HPDE6-E6E7 (cell line): ENCODE data around the gene CASP9.

ENCODE experiments used
- DNase-seq: peaks from one replicate; pipeline ENCODE4 v3.0.0; 2011; ENCODE audit warnings: missing footprints; ENCODE audit errors: extremely low spot score

CASP9 gene

DNA sequence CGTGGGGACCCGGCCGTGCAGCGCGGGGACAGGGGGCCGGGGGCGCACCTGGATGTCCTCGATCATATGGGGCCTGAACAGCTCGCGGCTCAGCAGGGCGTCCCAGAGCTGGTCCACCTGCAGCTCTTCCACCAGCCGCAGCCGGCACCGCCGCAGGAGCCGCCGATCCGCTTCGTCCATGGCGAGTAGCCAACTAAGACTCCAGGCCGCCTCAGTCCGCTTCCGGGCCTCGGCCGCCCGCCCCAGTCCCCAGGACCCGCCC, at the start of gene CASP9:
Gene CASP9, minus strand, starts transcription at position 195 of the 262 bp plus-strand sequence. Its CDS starts 15 bp downstream, at position 180.
- DNase-seq = peak; percentile 70

DNA sequence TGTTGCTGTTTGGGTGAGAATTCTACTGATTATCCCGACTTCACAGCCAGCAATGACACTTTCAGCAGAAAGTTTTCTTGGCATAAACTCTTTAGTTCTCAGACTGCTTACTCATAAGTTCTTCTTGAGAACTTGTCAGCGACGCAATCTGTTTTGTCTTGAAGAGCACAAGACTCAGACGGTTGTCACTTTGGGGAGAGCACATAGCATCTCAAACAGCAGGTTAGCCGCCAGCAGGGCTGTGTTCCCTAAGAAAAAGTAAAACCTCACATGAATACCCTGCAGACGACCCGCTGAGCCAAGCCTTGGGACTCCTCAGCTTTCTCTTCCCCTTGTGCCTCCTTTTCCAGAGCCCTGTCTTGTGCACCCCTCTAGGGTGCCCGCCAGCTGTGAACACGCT, 49.5 kb upstream of the CASP9 start:
- no peak for DNase-seq

- DNase-seq = no peak
These were observed 47.3 kb upstream of the CASP9 start for GRCh38 chr1:15571266-15571665.

GRCh38 chr1:15570861-15571260, 46.8 kb upstream of the CASP9 start:
- no peak for DNase-seq

- no peak for DNase-seq
These were observed 44.5 kb upstream of the CASP9 start for GRCh38 chr1:15568387-15569073.

DNA sequence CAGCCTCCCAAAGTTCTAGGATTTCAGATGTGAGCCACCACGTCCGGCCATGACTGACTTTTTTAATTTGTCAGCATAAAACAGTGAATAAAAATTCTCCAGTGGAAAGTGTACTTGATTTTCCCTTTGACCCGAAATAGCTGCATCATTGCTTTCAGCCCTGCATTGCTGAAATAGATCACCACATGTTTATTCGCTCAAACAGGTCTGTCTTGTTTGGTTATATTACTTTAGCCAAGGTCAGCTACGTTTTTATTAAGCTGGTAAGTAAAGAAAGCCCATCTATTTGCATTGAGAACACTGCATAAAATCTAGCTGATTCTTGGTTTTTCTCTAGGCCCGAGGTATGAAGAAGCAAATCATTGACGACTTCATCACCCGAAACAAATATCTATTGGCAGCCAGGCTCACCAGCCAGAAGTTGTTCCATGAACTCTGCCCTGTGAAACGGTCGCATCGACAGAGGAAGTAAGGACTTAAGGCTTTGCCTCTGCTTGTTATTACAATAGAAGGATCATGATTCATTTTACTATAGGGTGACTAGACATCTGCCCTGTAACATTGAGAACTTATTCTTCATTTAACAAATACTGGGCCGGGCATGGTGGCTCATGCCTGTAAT, 35.3 kb upstream of the CASP9 start:
- DNase-seq = peak; percentile 69

- DNase-seq = no peak
These were observed 34.5 kb upstream of the CASP9 start for GRCh38 chr1:15558516-15558915.

- DNase-seq = no peak
These were observed 33.6 kb upstream of the CASP9 start for GRCh38 chr1:15557594-15557993.

DNA sequence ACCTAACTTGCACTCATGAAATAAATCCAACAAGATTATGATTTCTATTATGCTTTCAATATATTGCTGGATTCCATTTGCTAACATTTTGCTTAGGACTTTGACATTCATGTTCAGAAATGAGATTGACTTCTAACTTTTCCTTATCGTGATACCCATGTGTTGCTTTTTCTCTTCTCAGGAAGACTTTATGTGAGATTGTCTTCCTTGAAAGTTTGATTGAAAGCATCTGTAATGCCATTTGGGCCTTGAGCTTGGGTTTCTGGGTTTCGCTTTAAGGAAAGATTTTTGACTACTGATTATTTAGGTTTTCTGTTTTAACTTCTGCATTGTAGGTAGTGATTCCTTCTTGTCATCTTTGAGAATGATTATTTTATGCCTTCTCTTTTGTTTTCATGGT, 33.0 kb upstream of the CASP9 start:
- DNase-seq = no peak

GRCh38 chr1:15550573-15550972, 26.6 kb upstream of the CASP9 start:
- DNase-seq = no peak

GRCh38 chr1:15546641-15547040, 22.6 kb upstream of the CASP9 start:
- no peak for DNase-seq

- DNase-seq = no peak
These were observed 19.9 kb upstream of the CASP9 start for GRCh38 chr1:15543589-15544568.

- DNase-seq = no peak
These were observed 19.2 kb upstream of the CASP9 start for GRCh38 chr1:15543251-15543588.

- DNase-seq = no peak
These were observed 18.6 kb upstream of the CASP9 start for GRCh38 chr1:15542388-15543250.

DNA sequence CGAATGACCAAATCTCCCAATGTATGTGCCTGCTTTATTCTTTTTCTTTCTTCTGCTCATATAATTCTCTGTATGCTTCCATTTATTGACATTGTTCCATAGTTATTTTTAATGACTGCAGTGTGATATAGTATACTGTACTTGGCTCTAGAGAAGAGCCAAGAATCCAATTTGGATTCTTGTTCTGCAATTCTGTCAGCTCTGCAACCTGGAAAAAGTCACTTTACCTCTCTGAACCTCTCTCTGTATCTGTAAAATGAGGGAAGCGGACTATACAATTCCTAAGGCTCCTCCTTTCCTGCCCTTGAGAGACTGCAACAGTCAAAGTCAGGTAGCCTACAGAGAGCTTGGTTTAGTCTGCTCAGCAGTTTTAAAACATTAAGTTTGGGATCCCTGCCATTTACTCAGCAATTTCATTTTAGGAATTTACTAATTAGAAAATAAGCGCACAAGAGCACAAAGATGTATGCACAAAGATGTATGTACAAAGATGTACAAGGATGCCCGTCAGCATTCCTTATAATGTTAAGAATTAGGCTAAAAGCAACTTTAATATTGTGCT, 17.3 kb upstream of the CASP9 start:
- no peak for DNase-seq

GRCh38 chr1:15540186-15540585, 16.2 kb upstream of the CASP9 start:
- no peak for DNase-seq

- no peak for DNase-seq
These were observed 14.8 kb upstream of the CASP9 start for GRCh38 chr1:15538771-15539170.

DNA sequence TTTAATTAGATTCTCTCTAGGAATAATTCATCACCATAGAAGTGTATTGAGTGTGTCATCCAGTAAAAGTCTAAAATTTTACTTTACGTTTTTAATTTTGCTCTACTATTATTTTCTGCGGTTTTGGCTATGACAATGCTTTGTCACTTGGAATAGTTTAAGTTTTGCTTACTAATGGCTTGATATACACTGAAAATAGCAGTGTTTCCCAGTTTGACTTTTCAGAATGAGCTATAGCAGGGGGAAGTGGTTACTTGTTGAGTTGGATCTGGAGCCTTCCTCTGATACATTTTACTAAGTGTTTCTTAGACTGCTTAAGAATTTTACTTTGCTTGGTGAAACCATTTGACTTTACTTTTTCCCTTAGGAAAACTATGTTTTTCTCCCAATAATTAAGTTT, 7.7 kb upstream of the CASP9 start:
- no peak for DNase-seq

GRCh38 chr1:15531003-15531402, 7.0 kb upstream of the CASP9 start:
- no peak for DNase-seq

DNA sequence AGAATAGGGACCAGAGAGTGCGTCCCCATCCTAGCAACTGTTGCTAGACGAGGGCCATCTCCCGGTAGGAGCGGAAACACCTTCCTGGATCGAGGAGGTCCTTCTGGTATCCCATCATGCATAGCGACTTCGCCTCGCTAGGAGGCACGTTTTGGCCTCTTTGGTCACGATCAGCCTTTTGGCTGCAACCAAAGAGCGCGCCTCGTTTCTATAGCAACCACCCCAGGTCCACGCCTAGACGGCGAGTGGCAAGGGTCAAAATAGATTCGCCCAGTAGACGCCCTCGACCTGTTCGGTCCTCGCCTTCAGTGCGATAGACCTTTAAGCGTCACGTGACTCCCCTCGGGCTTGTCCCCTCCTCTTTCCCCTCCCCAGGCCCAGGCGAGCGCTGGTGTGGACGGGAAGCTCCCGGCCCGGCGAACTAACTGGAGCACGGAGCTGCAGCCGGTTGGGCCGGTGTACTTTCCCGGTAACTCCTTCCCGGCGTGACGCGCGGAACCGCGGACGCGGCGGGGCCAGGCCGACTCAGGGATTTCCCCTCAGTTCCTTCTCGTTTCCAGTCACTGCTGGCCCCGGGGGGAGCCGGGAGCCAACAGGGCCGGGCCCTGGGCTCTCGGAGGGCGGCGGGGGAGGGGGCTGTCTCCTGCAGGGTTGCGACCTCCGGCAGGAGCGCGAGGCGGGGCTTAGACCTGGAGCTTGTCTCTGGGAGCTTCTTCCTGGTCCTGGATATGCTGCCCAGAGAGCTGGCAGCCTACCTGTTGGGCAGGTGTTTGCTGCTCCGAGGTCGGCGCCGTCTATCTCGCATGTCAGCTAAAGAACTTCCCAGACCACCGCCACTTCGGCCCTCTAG, 2.7 kb upstream of the CASP9 start, which contains the start of gene DNAJC16:
Gene DNAJC16, plus strand, starts transcription at position 359 of the 850 bp plus-strand sequence. CDS start 2,258 bp downstream, outside the sequence.
- DNase-seq = peak; percentile 93
